H1 (cell line): ENCODE results near the gene CASK.

ENCODE experiments used
- BCL11A ChIP-seq, 2 experiments: IDR thresholded peaks; one replicate each; pipeline ENCODE4 v1.6.1; 2011; ENCODE audit warnings: low read depth in 2 of 2, low read length in 2 of 2, mild to moderate bottlenecking in 2 of 2
- CTCF ChIP-seq, 3 experiments: IDR thresholded peaks; 1 replicate in 2 of 3; 2 replicates in 1 of 3; pipeline versions ENCODE4 v1.5.1 to v1.6.1; 2011; ENCODE audit warnings: low read length in 3 of 3, mild to moderate bottlenecking in 3 of 3, inconsistent platforms in 2 of 3, low read depth in 1 of 3, moderate library complexity in 1 of 3; ENCODE audit not compliant: insufficient read depth in 1 of 3; ENCODE audit errors: control extremely low read depth in 1 of 3
- EP300 ChIP-seq, 2 experiments: IDR thresholded peaks; 1 replicate in 1 of 2; 2 replicates in 1 of 2; pipeline ENCODE4 v1.6.1; 2011 to 2012; ENCODE audit warnings: low read depth in 2 of 2, low read length in 2 of 2, mild to moderate bottlenecking in 2 of 2, borderline replicate concordance in 1 of 2, inconsistent platforms in 1 of 2, moderate library complexity in 1 of 2
- POLR2AphosphoS5 ChIP-seq: IDR thresholded peaks from 2 replicates; pipeline ENCODE4 v1.6.1; 2011; ENCODE audit warnings: low read depth, low read length

- TF ChIP-seq BCL11A (IDR thresholded peaks at IDR 0.05; ENCODE audit: low read depth in 2 of 2, low read length in 2 of 2) (no peak), POLR2AphosphoS5 (no peak), CTCF (IDR thresholded peaks at IDR 0.05; ENCODE audit: control extremely low read depth in 1 of 3, insufficient read depth in 1 of 3, low read depth in 1 of 3, low read length in 3 of 3) (peak; percentile 13 to 53 (median 46); a peak in 3 of 4 replicates), EP300 (IDR thresholded peaks at IDR 0.05; ENCODE audit: borderline replicate concordance in 1 of 2, low read depth in 2 of 2, low read length in 2 of 2) (no peak)
Observed at GRCh38 chrX:41858161-41858775, 65.1 kb downstream of the CASK start.
